B cell (primary cell): ENCODE data around the gene ADGRL2. TPM values are rescaled to one million over a fixed set of nuclear protein-coding genes. Genes with fewer than 3 reads are reported as not detected.

Source experiments
- ATAC-seq: fragments of 200-7000 bp; cut with Tn5 transposase; one replicate; pipeline ENCODE4 v1.10.0; 2021; ENCODE audit warnings: low read depth, mild to moderate bottlenecking, moderate number of reproducible peaks, moderate library complexity
- CTCF ChIA-PET: fragments of 350-600 bp; sonication (Branson Sonifier 250); formaldehyde crosslinking; loops from one replicate; lab custom pipeline; 2021; ENCODE audit warnings: antibody characterized with exemption, inconsistent platforms; lab: Charles Lee
- POLR2A ChIA-PET: fragments of 350-600 bp; sonication (Branson Sonifier 250); formaldehyde crosslinking; loops from one replicate; lab custom pipeline; 2021; ENCODE audit warnings: antibody characterized with exemption; lab: Charles Lee
- DNase-seq: peaks from one replicate; pipeline ENCODE4 v3.0.0; 2013
- H2AFZ ChIP-seq: 2 replicates; pipeline ENCODE4 v1.6.1; 2012; ENCODE audit warnings: mild to moderate bottlenecking, low read depth, low read length; ENCODE audit not compliant: insufficient read depth, poor library complexity, severe bottlenecking
- H3K27ac ChIP-seq, 2 donors: 1 replicate in 1 of 2; 2 replicates in 1 of 2; pipeline ENCODE4 v1.5.1; 2012 to 2013; ENCODE audit warnings: low read length in 2 of 2, mild to moderate bottlenecking in 2 of 2, moderate library complexity in 1 of 2
- H3K27me3 ChIP-seq, 4 experiments: fragments of 200-600 bp in 1 of 4; sonication (generic) in 1 of 4; replicated peaks in 1 of 4; 1 replicate in 2 of 4; 2 replicates in 2 of 4; pipeline versions ENCODE4 v1.6.1 to v1.7.0; 2013 to 2016; ENCODE audit warnings: low read length in 3 of 4, mild to moderate bottlenecking in 2 of 4, mixed read lengths in 1 of 4, moderate library complexity in 1 of 4; ENCODE audit not compliant: insufficient read depth in 4 of 4, control insufficient read depth in 3 of 4; ENCODE audit errors: control extremely low read depth in 1 of 4
- H3K36me3 ChIP-seq, 2 experiments: replicated peaks in 1 of 2; 1 replicate in 1 of 2; 2 replicates in 1 of 2; pipeline versions ENCODE4 v1.6.1 to v1.7.1; 2013; ENCODE audit warnings: low read length in 1 of 2; ENCODE audit not compliant: insufficient read depth in 2 of 2, control insufficient read depth in 1 of 2; ENCODE audit errors: control extremely low read depth in 1 of 2, extremely low read depth in 1 of 2
- H3K4me1 ChIP-seq, 2 donors: fragments of 200-600 bp in 1 of 2; sonication (generic) in 1 of 2; 1 replicate in 1 of 2; 2 replicates in 1 of 2; pipeline versions ENCODE4 v1.5.1 to v1.6.1; 2013 to 2017; ENCODE audit warnings: low read length in 2 of 2; ENCODE audit not compliant: control insufficient read depth in 2 of 2, insufficient read depth in 2 of 2
- H3K4me2 ChIP-seq: replicated peaks from 2 replicates; pipeline ENCODE3; 2012; ENCODE audit warnings: mild to moderate bottlenecking, low read depth, low read length; ENCODE audit not compliant: poor library complexity, severe bottlenecking
- H3K4me3 ChIP-seq, 5 experiments: fragments of 200-600 bp in 1 of 5; sonication (generic) in 1 of 5; 1 replicate in 3 of 5; 2 replicates in 2 of 5; pipeline versions ENCODE4 v1.5.1 to v1.7.0; 2011 to 2016; ENCODE audit warnings: low read length in 4 of 5, mild to moderate bottlenecking in 4 of 5, low read depth in 2 of 5, control low read depth in 1 of 5, moderate library complexity in 1 of 5; ENCODE audit not compliant: insufficient read depth in 1 of 5; ENCODE audit errors: control extremely low read depth in 1 of 5, extremely low read depth in 1 of 5
- H3K79me2 ChIP-seq: fragments of 200-600 bp; sonication (generic); one replicate; pipeline ENCODE4 v1.6.0; 2016; ENCODE audit warnings: low read length; ENCODE audit not compliant: control insufficient read depth, insufficient read depth
- H3K9ac ChIP-seq: fragments of 200-600 bp; sonication (generic); 2 replicates; pipeline ENCODE4 v1.6.1; 2017; ENCODE audit warnings: mild to moderate bottlenecking, low read length, moderate library complexity
- H3K9me3 ChIP-seq, 3 donors: one replicate each; pipeline versions ENCODE4 v1.6.1 to v1.7.1; 2013; ENCODE audit warnings: low read length in 2 of 3; ENCODE audit not compliant: control insufficient read depth in 2 of 3, insufficient read depth in 1 of 3; ENCODE audit errors: control extremely low read depth in 1 of 3
- H4K20me1 ChIP-seq: 2 replicates; pipeline ENCODE4 v1.6.0; 2012; ENCODE audit warnings: mild to moderate bottlenecking, low read length; ENCODE audit not compliant: insufficient read depth, control insufficient read depth, poor library complexity, severe bottlenecking
- H3K27ac Mint-ChIP-seq: one replicate; pipeline ENCODE4 v1.8.0; 2021; ENCODE audit warnings: mixed read lengths
- H3K27me3 Mint-ChIP-seq: one replicate; pipeline ENCODE4 v1.8.0; 2021; ENCODE audit warnings: mixed read lengths
- H3K4me1 Mint-ChIP-seq: one replicate; pipeline ENCODE4 v1.8.0; 2021; ENCODE audit warnings: mixed read lengths
- H3K4me3 Mint-ChIP-seq: one replicate; pipeline ENCODE4 v1.8.0; 2021; ENCODE audit warnings: mixed read lengths
- H3K9me3 Mint-ChIP-seq: one replicate; pipeline ENCODE4 v1.8.0; 2022; ENCODE audit warnings: mixed read lengths; ENCODE audit not compliant: insufficient read depth
- EZH2 ChIP-seq: IDR thresholded peaks from 2 replicates; pipeline ENCODE4 v1.6.1; 2012; ENCODE audit warnings: borderline replicate concordance, low read depth, mild to moderate bottlenecking, moderate library complexity, low read length; ENCODE audit not compliant: insufficient read depth, poor library complexity, severe bottlenecking
- WGBS: methylation state at CpG from one replicate; pipeline ENCODE4 v1.1.5; 2013; ENCODE audit warnings: missing lambda C conversion rate; ENCODE audit not compliant: insufficient coverage; 5-methylcytosine and 5-hydroxymethylcytosine counted together
- intact Hi-C: fragments of 100-400 bp; cut with micrococcal nuclease; formaldehyde crosslinking; loops from one replicate; pipeline ENCODE4 v1.10.0; 2022
- polyA plus RNA-seq: library from polyadenylated mRNA; depleted of rRNA; stranded (reverse); fragments of >200 nt; gene quantifications from 2 replicates; pipeline ENCODE4 v1.2.3, GENCODE V29; 2012
- total RNA-seq, 2 donors: library from RNA; stranded (reverse); fragments of 120-200 nt in 1 of 2; gene quantifications; 1 replicate in 1 of 2; 2 replicates in 1 of 2; pipeline versions ENCODE4 v1.2.3 to v1.2.4, GENCODE V29; 2013 to 2022
- TF ChIP-seq, protein P1 (sequence below): fragments of 200-600 bp; IDR thresholded peaks from one replicate; pipeline ENCODE4 v1.8.0; 2022; ENCODE audit warnings: antibody characterized with exemption, mild to moderate bottlenecking

ADGRL2 gene
- total and polyA plus RNA-seq, 2 donors (not counting 1 experiment from before 2014, with no cell fraction given) = not detected

DNA sequence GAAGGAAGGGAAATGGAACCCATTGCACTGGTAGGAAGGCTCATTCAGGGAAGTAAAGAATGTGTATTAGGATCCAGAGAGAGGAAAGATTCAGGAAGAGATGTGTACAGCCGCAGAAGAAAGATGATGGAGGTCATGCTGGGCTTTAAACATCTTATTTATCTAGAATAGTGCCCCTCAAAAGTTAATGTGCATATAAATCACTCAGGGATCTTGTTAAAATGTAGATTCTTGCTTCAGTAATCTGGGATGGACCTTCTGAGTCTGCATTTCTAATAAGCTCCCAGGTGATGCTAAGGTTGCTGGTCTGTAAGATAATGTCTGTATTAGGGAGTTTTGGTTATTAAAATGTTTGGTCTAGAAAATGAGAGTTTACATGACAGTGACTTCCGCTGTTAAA lies 46.3 kb downstream of the ADGRL2 start:
- no CpG with 5 or more reads among the region's 2 CpGs for WGBS
- H3K4me3 ChIP-seq = no peak overlapping the region
- H3K4me2 ChIP-seq = no peak overlapping the region
- no peaks in the 10 kb centered on the region for H3K36me3 ChIP-seq
- no peaks in the 10 kb centered on the region for H3K79me2 ChIP-seq
- no peaks in the 10 kb centered on the region for H3K27me3 Mint-ChIP-seq
- H3K27me3 ChIP-seq = no peaks in the 10 kb centered on the region
- H3K27ac Mint-ChIP-seq = no peak overlapping the region
- DNase-seq (no peak), ATAC-seq (no peak)
- no peak overlapping the region for H3K4me3 Mint-ChIP-seq
- no peaks in the 10 kb centered on the region for H3K9me3 Mint-ChIP-seq
- no peak overlapping the region for H2AFZ ChIP-seq
- no peaks in the 10 kb centered on the region for H3K9me3 ChIP-seq
- no peak overlapping the region for H3K9ac ChIP-seq
- ChIA-PET CTCF (no interaction called here), POLR2A (no interaction called here)
- no peak for TF ChIP-seq EZH2
- TF ChIP-seq, protein P1, sequence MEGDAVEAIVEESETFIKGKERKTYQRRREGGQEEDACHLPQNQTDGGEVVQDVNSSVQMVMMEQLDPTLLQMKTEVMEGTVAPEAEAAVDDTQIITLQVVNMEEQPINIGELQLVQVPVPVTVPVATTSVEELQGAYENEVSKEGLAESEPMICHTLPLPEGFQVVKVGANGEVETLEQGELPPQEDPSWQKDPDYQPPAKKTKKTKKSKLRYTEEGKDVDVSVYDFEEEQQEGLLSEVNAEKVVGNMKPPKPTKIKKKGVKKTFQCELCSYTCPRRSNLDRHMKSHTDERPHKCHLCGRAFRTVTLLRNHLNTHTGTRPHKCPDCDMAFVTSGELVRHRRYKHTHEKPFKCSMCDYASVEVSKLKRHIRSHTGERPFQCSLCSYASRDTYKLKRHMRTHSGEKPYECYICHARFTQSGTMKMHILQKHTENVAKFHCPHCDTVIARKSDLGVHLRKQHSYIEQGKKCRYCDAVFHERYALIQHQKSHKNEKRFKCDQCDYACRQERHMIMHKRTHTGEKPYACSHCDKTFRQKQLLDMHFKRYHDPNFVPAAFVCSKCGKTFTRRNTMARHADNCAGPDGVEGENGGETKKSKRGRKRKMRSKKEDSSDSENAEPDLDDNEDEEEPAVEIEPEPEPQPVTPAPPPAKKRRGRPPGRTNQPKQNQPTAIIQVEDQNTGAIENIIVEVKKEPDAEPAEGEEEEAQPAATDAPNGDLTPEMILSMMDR = no peak
- H3K27ac ChIP-seq = no peak overlapping the region
- H3K4me1 ChIP-seq = no peaks in the 10 kb centered on the region
- no peaks in the 10 kb centered on the region for H3K4me1 Mint-ChIP-seq
- intact Hi-C loops = no loop called here
- no peaks in the 10 kb centered on the region for H4K20me1 ChIP-seq

DNA sequence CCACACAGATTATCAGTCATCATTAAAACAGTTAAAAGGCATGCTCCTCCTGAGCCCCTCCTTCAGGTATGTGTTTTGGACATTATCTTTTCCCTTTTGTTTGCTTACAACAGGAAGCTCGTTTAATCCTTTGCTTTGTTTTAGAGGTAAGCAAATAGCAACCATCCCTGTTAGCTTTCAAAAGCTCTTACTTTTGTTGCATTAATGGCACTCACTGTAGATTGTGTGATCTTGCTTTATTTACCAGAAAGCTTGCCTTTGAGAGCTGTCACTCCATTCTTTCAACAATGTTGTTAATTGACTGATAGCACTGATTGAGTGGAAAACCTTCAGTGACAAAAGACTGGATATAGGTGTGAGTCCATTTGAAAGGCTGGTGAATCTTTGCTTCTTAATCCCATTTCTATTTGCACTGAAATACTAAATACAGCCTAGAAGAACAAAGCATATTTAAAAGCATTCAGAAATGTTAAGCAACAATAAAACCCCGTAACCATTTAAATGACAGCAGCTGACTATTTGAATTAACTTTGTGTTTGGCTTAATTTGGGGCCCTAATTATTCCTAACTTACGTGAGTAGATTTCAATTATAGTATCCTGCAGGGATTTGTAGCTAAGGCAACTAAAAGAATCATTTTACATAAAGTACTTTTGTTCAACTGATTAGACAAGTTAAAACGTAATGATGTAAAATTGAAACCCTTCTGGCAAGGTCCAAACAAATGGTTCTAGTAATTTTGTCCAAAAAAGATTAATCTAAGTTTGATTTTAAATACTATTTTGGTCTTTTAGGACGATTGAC lies 48.3 kb downstream of the ADGRL2 start:
- POLR2A ChIA-PET = no interaction called here

More for the DNA sequence above, 48.3 kb downstream of the ADGRL2 start:
- Histone ChIP-seq H3K4me2 (no peak overlapping the region), H4K20me1 (no peaks in the 10 kb centered on the region), H3K9ac (no peak overlapping the region), H3K4me1 (no peaks in the 10 kb centered on the region), H3K27me3 (no peaks in the 10 kb centered on the region), H3K27ac (no peak overlapping the region), H3K36me3 (no peaks in the 10 kb centered on the region), H3K79me2 (no peaks in the 10 kb centered on the region), H3K9me3 (no peaks in the 10 kb centered on the region), H2AFZ (no peak overlapping the region), H3K4me3 (no peak overlapping the region)
- Mint-ChIP-seq H3K9me3 (no peaks in the 10 kb centered on the region), H3K4me1 (no peaks in the 10 kb centered on the region), H3K4me3 (no peak overlapping the region), H3K27me3 (no peaks in the 10 kb centered on the region), H3K27ac (no peak overlapping the region)
- WGBS = no CpG with 5 or more reads among the region's 5 CpGs
- no peak for TF ChIP-seq EZH2
- TF ChIP-seq, protein P1 = no peak
- ATAC-seq (no peak), DNase-seq (no peak)
- CTCF ChIA-PET = no interaction called here
- intact Hi-C loops = no loop called here
